ENCODE measurements around the gene FLNC.

DNA sequence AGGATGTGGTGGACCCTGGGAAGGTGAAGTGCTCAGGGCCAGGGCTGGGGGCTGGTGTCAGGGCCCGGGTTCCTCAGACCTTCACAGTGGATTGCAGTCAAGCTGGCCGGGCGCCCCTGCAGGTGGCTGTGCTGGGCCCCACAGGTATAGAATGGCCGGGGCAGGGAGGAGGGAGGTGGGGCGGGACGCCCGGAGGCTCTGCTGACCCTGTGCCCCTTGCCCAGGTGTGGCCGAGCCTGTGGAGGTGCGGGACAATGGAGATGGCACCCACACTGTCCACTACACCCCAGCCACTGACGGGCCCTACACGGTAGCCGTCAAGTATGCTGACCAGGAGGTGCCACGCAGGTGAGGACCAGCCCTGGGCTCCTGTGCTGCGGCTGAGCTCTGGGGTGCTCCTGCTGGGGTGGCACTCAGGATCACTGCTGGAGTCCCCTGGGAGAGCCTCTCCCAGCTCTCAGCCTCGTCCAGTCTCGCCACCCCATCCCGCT lies 17.6 kb downstream of the FLNC start:
- TF ChIP-seq, protein P1, sequence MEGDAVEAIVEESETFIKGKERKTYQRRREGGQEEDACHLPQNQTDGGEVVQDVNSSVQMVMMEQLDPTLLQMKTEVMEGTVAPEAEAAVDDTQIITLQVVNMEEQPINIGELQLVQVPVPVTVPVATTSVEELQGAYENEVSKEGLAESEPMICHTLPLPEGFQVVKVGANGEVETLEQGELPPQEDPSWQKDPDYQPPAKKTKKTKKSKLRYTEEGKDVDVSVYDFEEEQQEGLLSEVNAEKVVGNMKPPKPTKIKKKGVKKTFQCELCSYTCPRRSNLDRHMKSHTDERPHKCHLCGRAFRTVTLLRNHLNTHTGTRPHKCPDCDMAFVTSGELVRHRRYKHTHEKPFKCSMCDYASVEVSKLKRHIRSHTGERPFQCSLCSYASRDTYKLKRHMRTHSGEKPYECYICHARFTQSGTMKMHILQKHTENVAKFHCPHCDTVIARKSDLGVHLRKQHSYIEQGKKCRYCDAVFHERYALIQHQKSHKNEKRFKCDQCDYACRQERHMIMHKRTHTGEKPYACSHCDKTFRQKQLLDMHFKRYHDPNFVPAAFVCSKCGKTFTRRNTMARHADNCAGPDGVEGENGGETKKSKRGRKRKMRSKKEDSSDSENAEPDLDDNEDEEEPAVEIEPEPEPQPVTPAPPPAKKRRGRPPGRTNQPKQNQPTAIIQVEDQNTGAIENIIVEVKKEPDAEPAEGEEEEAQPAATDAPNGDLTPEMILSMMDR (IDR thresholded peaks at IDR 0.05; ENCODE audit: poor library complexity, severe bottlenecking), result no peak
- TF ChIP-seq, protein P2, sequence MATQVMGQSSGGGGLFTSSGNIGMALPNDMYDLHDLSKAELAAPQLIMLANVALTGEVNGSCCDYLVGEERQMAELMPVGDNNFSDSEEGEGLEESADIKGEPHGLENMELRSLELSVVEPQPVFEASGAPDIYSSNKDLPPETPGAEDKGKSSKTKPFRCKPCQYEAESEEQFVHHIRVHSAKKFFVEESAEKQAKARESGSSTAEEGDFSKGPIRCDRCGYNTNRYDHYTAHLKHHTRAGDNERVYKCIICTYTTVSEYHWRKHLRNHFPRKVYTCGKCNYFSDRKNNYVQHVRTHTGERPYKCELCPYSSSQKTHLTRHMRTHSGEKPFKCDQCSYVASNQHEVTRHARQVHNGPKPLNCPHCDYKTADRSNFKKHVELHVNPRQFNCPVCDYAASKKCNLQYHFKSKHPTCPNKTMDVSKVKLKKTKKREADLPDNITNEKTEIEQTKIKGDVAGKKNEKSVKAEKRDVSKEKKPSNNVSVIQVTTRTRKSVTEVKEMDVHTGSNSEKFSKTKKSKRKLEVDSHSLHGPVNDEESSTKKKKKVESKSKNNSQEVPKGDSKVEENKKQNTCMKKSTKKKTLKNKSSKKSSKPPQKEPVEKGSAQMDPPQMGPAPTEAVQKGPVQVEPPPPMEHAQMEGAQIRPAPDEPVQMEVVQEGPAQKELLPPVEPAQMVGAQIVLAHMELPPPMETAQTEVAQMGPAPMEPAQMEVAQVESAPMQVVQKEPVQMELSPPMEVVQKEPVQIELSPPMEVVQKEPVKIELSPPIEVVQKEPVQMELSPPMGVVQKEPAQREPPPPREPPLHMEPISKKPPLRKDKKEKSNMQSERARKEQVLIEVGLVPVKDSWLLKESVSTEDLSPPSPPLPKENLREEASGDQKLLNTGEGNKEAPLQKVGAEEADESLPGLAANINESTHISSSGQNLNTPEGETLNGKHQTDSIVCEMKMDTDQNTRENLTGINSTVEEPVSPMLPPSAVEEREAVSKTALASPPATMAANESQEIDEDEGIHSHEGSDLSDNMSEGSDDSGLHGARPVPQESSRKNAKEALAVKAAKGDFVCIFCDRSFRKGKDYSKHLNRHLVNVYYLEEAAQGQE (IDR thresholded peaks at IDR 0.05; ENCODE audit: borderline replicate concordance), result no peak
- TF ChIP-seq EZH2 (IDR thresholded peaks at IDR 0.05; ENCODE audit: borderline replicate concordance, insufficient read depth, low read length, poor library complexity, severe bottlenecking) (no peak), EP300 (conservative IDR thresholded peaks at IDR 0.05; ENCODE audit: poor library complexity, severe bottlenecking) (no peak), RAD21 (conservative IDR thresholded peaks at IDR 0.05) (no peak)
